MM.1S (cell line): ENCODE measurements around the gene UNKL.

ENCODE experiments used
- DNase-seq: peaks from one replicate; pipeline ENCODE4 v3.0.0-alpha.2; 2015
- H2AFZ ChIP-seq: fragments of 300-600 bp; sonication (generic); 2 replicates; pipeline ENCODE4 v1.6.0; 2016; ENCODE audit warnings: antibody characterized with exemption, low read length
- H3F3A ChIP-seq: fragments of 300-600 bp; sonication (generic); 2 replicates; pipeline ENCODE4 v1.6.1; 2016; ENCODE audit warnings: mild to moderate bottlenecking, antibody characterized with exemption, low read length, moderate library complexity, mixed read lengths; ENCODE audit not compliant: insufficient read depth
- H3K27ac ChIP-seq: fragments of 300-600 bp; sonication (generic); 2 replicates; pipeline ENCODE4 v1.5.1; 2016; ENCODE audit warnings: mild to moderate bottlenecking, low read length
- H3K27me3 ChIP-seq: fragments of 300-600 bp; sonication (generic); replicated peaks from 2 replicates; pipeline ENCODE4 v1.6.0; 2016; ENCODE audit warnings: low read length; ENCODE audit not compliant: insufficient read depth
- H3K36me3 ChIP-seq: fragments of 300-600 bp; sonication (generic); replicated peaks from 2 replicates; pipeline ENCODE4 v1.6.1; 2016; ENCODE audit warnings: mild to moderate bottlenecking, low read length, mixed read lengths; ENCODE audit not compliant: insufficient read depth
- H3K4me1 ChIP-seq: fragments of 300-600 bp; sonication (generic); 2 replicates; pipeline ENCODE4 v1.6.1; 2016; ENCODE audit warnings: low read length, mixed read lengths
- H3K4me2 ChIP-seq: fragments of 300-600 bp; sonication (generic); 2 replicates; pipeline ENCODE4 v1.6.0; 2016; ENCODE audit warnings: low read depth, low read length
- H3K4me3 ChIP-seq: fragments of 300-600 bp; sonication (generic); 2 replicates; pipeline ENCODE4 v1.5.1; 2016; ENCODE audit warnings: low read length, mixed read lengths
- H3K79me2 ChIP-seq: fragments of 300-600 bp; sonication (generic); 2 replicates; pipeline ENCODE4 v1.6.1; 2016; ENCODE audit warnings: mixed run types, low read length, mixed read lengths
- H3K9ac ChIP-seq: fragments of 300-600 bp; sonication (generic); 2 replicates; pipeline ENCODE4 v1.6.1; 2016; ENCODE audit warnings: low read length, mixed read lengths
- H3K9me2 ChIP-seq: fragments of 300-600 bp; sonication (generic); replicated peaks from 2 replicates; pipeline ENCODE4 v1.6.1; 2016; ENCODE audit warnings: mild to moderate bottlenecking, low read length, mixed read lengths; ENCODE audit not compliant: insufficient read depth
- H3K9me3 ChIP-seq: fragments of 300-600 bp; sonication (generic); replicated peaks from 2 replicates; pipeline ENCODE4 v1.6.1; 2016; ENCODE audit warnings: mild to moderate bottlenecking, low read length, mixed read lengths; ENCODE audit not compliant: insufficient read depth
- H4K20me1 ChIP-seq: fragments of 300-600 bp; sonication (generic); 2 replicates; pipeline ENCODE4 v1.6.1; 2016; ENCODE audit warnings: mild to moderate bottlenecking, low read length, moderate library complexity, mixed read lengths; ENCODE audit not compliant: insufficient read depth
- CTCF ChIP-seq: fragments of 300-600 bp; sonication (generic); IDR thresholded peaks from 2 replicates; pipeline ENCODE4 v1.5.1; 2016; ENCODE audit warnings: antibody characterized with exemption, low read length, mixed read lengths
- EZH2 ChIP-seq: fragments of 300-600 bp; sonication (generic); optimal IDR thresholded peaks from 2 replicates; pipeline ENCODE3; 2017; ENCODE audit warnings: low read depth, mild to moderate bottlenecking, antibody characterized with exemption, low read length, mixed read lengths
- EZH2phosphoT487 ChIP-seq: fragments of 300-600 bp; sonication (generic); IDR thresholded peaks from 2 replicates; pipeline ENCODE4 v1.6.1; 2018; ENCODE audit warnings: antibody characterized with exemption, low read length

The UNKL gene

GRCh38 chr16:1334739-1335138 lies 79.8 kb downstream of the UNKL start:
- Histone ChIP-seq H4K20me1 (no peaks in the 10 kb centered on the region), H2AFZ (no peak overlapping the region)
- no peak for TF ChIP-seq EZH2phosphoT487
- no peak for TF ChIP-seq CTCF
- TF ChIP-seq EZH2: no peak

GRCh38 chr16:1333854-1334700 lies 80.4 kb downstream of the UNKL start:
- peak overlapping the region; percentile 24; the same call in 1 of the 2 replicates for H3K4me2 ChIP-seq
- DNase-seq: no peak
- no peaks in the 10 kb centered on the region for H3F3A ChIP-seq
- H3K9me2 ChIP-seq: no peaks in the 10 kb centered on the region
- H4K20me1 ChIP-seq: no peaks in the 10 kb centered on the region
- no peak overlapping the region for H2AFZ ChIP-seq
- H3K36me3 ChIP-seq: no peaks in the 10 kb centered on the region
- no peaks in the 10 kb centered on the region for H3K79me2 ChIP-seq
- no peak overlapping the region for H3K9ac ChIP-seq
- peaks cover 18% of the 10 kb centered on the region for H3K4me1 ChIP-seq
- TF ChIP-seq CTCF: no peak
- peak; percentile 50 for TF ChIP-seq EZH2
- TF ChIP-seq EZH2phosphoT487: no peak
- H3K4me3 ChIP-seq: no peak overlapping the region; the same call in 1 of the 2 replicates
- H3K9me3 ChIP-seq: no peaks in the 10 kb centered on the region
- H3K27ac ChIP-seq: no peak overlapping the region
- H3K27me3 ChIP-seq: peaks cover 61% of the 10 kb centered on the region

More at GRCh38 chr16:1334739-1335138, 79.8 kb downstream of the UNKL start:
- H3K79me2 ChIP-seq: no peaks in the 10 kb centered on the region
- H3K4me2 ChIP-seq: no peak overlapping the region
- H3K27ac ChIP-seq: no peak overlapping the region
- peaks cover 63% of the 10 kb centered on the region for H3K27me3 ChIP-seq
- no peak overlapping the region for H3K4me3 ChIP-seq
- H3K9ac ChIP-seq: no peak overlapping the region
- H3K36me3 ChIP-seq: no peaks in the 10 kb centered on the region
- no peaks in the 10 kb centered on the region for H3F3A ChIP-seq
- H3K9me2 ChIP-seq: no peaks in the 10 kb centered on the region
- peaks cover 18% of the 10 kb centered on the region for H3K4me1 ChIP-seq
- no peak for DNase-seq
- H3K9me3 ChIP-seq: no peaks in the 10 kb centered on the region

- Histone ChIP-seq H3K9me3 (no peaks in the 10 kb centered on the region), H3K79me2 (no peaks in the 10 kb centered on the region), H3F3A (no peaks in the 10 kb centered on the region), H3K27me3 (peaks cover 54% of the 10 kb centered on the region), H2AFZ (no peak within 1 kb of the TSS), H3K9me2 (no peaks in the 10 kb centered on the region), H3K27ac (no peak within 1 kb of the TSS), H3K4me1 (peaks cover 18% of the 10 kb centered on the region), H4K20me1 (no peaks in the 10 kb centered on the region), H3K9ac (peak within 1 kb of the TSS; percentile 92; the same call in 1 of the 2 replicates), H3K4me2 (peak within 1 kb of the TSS; percentile 24; the same call in 1 of the 2 replicates), H3K36me3 (no peaks in the 10 kb centered on the region), H3K4me3 (no peak within 1 kb of the TSS; the same call in 1 of the 2 replicates)
- TF ChIP-seq EZH2: no peak
- no peak for TF ChIP-seq EZH2phosphoT487
- no peak for DNase-seq
Measured at GRCh38 chr16:1333149-1333812, 81.2 kb downstream of the UNKL start, which contains the start of gene BAIAP3. Gene BAIAP3 (plus strand): TSS chr16:1333645. CDS start chr16:1338550, 4,905 bp downstream.
